Measurements from ENCODE around the gene C1QTNF9. TPM values are rescaled to one million over a fixed set of nuclear protein-coding genes. Genes with fewer than 3 reads are reported as not detected.
A peak's percentile ranks its signal among the peaks of the same experiment; 100 is the strongest.
"Not testable (repeated sequence)": the region's sequence is repeated elsewhere in the genome, so short reads cannot be mapped to it uniquely, and the experiment has no call there.

Gene C1QTNF9
- total and polyA plus RNA-seq, 5 experiments from 2014 or later: 0.26 to 0.33 TPM; not detected in 3

DNA sequence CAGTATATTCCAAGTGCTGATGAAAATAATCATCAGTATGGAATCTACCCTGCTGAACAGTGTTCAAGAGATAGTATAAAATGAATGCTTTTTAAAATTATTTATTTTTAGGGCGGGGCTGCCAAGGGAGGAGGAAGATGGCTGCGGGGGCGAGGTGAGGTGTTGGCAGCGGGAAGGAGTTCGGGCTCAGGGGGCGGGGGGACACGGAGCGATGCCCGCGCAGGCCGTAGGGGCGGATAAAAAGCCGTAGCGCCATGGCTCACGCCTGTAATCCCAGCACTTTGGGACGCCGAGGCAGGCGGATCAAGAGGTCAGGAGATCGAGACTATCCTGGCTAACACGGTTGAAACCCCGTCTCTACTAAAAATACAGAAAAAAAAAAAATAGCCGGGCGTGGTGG, 18.2 kb downstream of the C1QTNF9 start:
- DNase-seq, POLR2A ChIA-PET, ATAC-seq, H3K36me3 Mint-ChIP-seq, H3K4me1 Mint-ChIP-seq, H3K9me3 Mint-ChIP-seq: not testable (repeated sequence)
- Mint-ChIP-seq H3K27ac (peak overlapping the region in 1 of 10 donors; percentile 40), H3K27me3 (peaks cover 17 to 53% (median 36%) of the 10 kb centered on the region in 5 donors), H3K4me3 (peak overlapping the region in 3 of 10 donors; percentile 30 to 63 (median 54))

DNA sequence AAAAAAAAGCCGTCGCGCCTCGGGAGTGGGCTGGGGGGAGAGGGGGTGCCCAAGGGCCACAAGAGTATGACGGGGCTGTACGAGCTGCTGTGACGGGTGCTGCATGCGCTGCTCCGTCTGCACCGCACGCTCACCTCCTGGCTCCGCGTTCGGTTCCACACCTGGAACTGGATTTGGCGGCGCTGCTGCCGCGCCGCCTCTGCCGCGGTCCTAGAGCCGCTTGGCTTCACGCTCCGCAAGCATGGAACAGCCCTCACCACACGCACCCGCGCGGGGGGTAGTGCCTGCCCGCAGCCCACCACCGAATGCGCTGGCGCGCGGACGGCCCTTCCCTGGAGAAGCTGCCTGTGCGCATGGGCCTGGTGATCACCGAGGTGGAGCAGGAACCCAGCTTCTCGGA, 18.8 kb downstream of the C1QTNF9 start:
- Mint-ChIP-seq H3K9me3 (peaks cover 0 to 2% (median 0%) of the 10 kb centered on the region in 9 donors), H3K36me3 (peaks cover 0 to 3% (median 0%) of the 10 kb centered on the region in 3 donors), H3K4me1 (peaks cover 0 to 7% (median under 1%) of the 10 kb centered on the region in 4 donors), H3K27ac (no peak overlapping the region), H3K4me3 (peak overlapping the region in 7 of 10 donors; percentile 24 to 72 (median 56)), H3K27me3 (peaks cover 14 to 53% (median 37%) of the 10 kb centered on the region in 5 donors)
- ATAC-seq: peak; percentile 53 to 54
- DNase-seq: no peak
- POLR2A ChIA-PET: no interaction called here

DNA sequence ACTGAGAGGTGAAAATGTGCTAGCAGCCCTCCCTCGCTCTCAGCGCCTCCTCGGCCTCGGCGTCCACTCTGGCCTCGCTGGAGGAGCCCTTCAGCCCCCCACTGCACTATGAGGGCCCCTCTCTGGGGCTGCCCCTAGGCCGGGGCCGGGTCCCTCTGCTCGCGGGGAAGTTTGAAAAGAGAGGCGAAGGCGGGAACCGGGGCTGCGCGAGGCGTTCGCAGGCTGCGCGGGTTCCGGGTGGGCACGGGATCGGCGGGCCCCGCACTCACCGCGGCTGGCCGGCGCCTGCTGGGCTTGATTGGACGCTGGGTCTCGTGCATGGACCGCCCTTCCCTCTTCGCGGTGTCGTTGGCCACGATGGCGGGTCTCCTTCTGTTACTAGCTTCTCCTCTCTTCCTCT, 29.3 kb downstream of the C1QTNF9 start:
- Mint-ChIP-seq H3K36me3 (peaks cover 0 to 2% (median 0%) of the 10 kb centered on the region in 3 donors), H3K4me3 (no peak overlapping the region), H3K4me1 (peaks cover 0 to 6% (median 0%) of the 10 kb centered on the region in 4 donors), H3K27ac (no peak overlapping the region), H3K27me3 (peaks cover 0 to 10% (median 7%) of the 10 kb centered on the region in 5 donors), H3K9me3 (peaks cover 0 to 2% (median 0%) of the 10 kb centered on the region in 9 donors)
- DNase-seq (no peak), ATAC-seq (no peak)
- POLR2A ChIA-PET: no interaction called here

DNA sequence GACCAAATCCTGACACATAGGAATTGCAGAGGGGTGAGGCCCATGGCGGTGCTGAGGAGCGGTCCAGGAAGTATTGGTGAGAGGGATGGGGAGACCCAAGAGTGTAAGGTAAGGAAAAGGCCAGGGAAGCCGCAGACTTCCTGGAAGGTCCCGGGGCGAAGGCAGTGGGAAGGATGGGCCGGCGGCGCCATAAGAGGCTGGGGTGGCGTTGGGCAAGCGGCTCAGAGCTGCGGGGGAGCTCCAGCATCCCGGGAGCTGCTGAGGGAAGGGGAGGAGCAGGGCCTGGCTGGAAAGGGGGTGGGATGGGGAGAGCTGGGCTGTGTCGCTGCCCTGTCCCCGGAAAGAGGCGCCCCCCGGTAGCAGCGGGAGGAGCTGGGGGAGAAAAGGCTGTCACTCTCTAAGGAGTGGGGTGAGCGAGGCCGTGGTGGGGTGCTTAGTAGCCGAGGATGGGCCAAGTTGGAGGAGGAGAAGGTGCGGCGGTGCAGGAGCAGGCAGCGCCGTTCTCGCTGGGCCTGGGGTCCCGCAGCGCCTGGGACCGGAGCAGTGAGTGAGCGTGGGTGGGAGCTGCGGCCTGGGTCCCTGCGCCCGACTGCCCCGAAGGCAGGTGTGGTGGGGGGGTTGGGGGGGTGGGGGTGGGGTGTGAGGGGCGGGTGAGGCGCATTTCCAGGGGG, 30.7 kb downstream of the C1QTNF9 start:
- POLR2A ChIA-PET: no interaction called here
- ATAC-seq (no peak), DNase-seq (no peak)
- H3K27ac Mint-ChIP-seq: no peak overlapping the region
- no peak overlapping the region for H3K4me3 Mint-ChIP-seq
- H3K4me1 Mint-ChIP-seq: peaks cover 0 to 6% (median 0%) of the 10 kb centered on the region in 4 donors
- peaks cover 0 to 10% (median 3%) of the 10 kb centered on the region in 5 donors for H3K27me3 Mint-ChIP-seq
- H3K36me3 Mint-ChIP-seq: peaks cover 0 to 2% (median 0%) of the 10 kb centered on the region in 3 donors
- H3K9me3 Mint-ChIP-seq: peaks cover 0 to 2% (median 0%) of the 10 kb centered on the region in 9 donors

DNA sequence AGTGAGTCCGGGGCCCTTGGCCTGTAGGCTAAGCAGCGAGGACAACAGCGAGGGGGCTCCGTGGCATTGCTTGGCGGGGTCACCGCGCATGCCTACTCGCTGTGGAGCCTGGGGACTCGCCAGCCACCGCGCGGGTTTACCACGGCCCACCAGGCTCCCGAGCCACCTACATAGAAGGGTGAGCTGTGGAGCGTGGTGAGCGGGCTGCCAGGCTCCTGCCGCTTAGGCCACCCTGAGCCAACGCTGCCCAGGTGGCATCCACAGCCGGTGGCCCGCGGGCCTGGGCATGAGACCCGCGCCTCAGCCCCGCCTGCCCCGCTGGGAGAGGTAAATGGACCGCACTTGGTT, 31.2 kb downstream of the C1QTNF9 start:
- DNase-seq (no peak), ATAC-seq (no peak)
- Mint-ChIP-seq H3K36me3 (peaks cover 0 to 2% (median 0%) of the 10 kb centered on the region in 3 donors), H3K9me3 (peaks cover 0 to 2% (median 0%) of the 10 kb centered on the region in 9 donors), H3K4me3 (no peak overlapping the region), H3K4me1 (peaks cover 0 to 6% (median 0%) of the 10 kb centered on the region in 4 donors), H3K27me3 (peaks cover 0 to 10% (median 3%) of the 10 kb centered on the region in 5 donors), H3K27ac (no peak overlapping the region)
- POLR2A ChIA-PET: no interaction called here

DNA sequence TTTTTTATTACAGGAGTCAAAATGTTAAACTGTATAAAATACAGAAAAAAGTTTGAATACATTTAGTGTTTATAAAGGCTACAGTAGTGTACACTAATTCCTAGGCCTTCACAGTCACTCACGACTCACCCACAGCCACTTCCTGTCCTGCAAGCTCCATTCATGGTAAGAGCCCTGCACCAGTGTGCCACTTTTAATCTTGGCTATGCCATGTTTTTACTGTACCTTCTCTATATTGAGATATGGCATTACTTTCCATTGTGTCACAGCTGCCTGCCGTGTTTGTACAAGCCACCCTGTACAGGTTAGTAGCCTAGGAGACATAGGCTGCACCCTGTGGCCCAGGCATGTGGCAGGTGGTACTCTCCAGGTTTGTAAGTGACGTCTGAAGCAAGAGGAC, 32.1 kb downstream of the C1QTNF9 start:
- ATAC-seq (no peak), DNase-seq (no peak)
- Mint-ChIP-seq H3K36me3 (peaks cover 0 to 2% (median 0%) of the 10 kb centered on the region in 3 donors), H3K4me3 (no peak overlapping the region), H3K27me3 (peaks cover 0 to 10% (median 3%) of the 10 kb centered on the region in 5 donors), H3K9me3 (no peaks in the 10 kb centered on the region), H3K27ac (no peak overlapping the region), H3K4me1 (peaks cover 0 to 6% (median 0%) of the 10 kb centered on the region in 4 donors)
- POLR2A ChIA-PET: no interaction called here

DNA sequence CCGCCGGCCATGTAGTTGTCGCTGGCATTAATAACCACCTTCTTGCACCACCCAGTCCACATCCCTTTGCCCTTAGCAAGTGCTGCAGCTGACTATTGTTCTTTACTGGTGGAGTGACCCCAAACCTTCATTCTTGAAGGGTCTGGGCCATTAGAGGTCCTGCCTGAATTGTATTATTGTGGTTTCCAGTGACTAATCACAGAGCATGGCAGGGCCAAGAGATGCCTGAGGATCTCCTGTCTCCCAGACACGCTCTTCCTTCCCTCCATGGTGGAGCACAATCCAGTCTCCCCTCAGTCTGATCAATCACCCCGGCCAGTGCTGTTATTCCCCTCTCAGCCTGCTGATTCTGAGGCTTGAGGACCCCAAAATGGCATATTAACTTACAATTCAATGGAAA, 39.0 kb downstream of the C1QTNF9 start:
- Mint-ChIP-seq H3K4me3 (no peak overlapping the region), H3K27me3 (no peaks in the 10 kb centered on the region), H3K9me3 (no peaks in the 10 kb centered on the region), H3K4me1 (no peaks in the 10 kb centered on the region), H3K36me3 (no peaks in the 10 kb centered on the region), H3K27ac (no peak overlapping the region)
- ATAC-seq (no peak), DNase-seq (no peak)
- POLR2A ChIA-PET: no interaction called here

DNA sequence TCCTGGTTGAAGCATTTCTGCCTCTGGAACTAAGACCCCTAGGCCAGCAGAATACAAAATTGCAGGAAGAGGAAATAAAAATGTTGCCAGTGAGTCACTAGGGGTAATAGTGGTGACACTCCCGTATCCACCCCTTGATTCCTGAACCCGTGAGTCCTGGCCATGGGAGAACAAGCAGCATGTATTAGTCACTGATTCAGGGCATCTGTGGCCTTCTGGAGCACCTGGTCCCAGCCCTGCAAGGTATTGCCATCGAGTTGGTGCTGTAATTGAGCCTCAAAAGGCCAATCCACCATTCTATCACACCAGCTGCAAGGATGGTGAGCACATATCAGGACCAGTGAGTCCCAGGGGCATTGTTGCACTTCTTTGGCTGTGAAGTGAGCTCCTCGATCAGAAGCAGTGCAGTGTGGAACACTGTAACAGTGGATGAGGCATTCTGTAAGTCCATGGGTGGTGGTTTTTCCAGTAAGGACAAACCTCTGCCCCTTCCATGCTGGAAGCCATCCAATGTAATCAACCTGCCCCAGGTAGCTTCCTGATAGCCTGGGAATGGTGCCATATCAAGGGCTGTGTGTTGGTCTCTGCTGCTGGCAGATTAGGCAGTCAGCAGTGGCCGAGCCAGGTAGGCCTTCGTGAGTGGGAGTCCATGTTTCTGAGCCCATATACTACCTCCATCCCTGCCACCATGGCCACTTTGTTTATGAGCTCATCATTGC, 39.6 kb downstream of the C1QTNF9 start:
- Mint-ChIP-seq H3K27ac (no peak overlapping the region), H3K4me3 (no peak overlapping the region), H3K4me1 (no peaks in the 10 kb centered on the region), H3K9me3 (no peaks in the 10 kb centered on the region), H3K27me3 (no peaks in the 10 kb centered on the region), H3K36me3 (no peaks in the 10 kb centered on the region)
- DNase-seq: no peak
- POLR2A ChIA-PET: no interaction called here
- ATAC-seq: no peak

DNA sequence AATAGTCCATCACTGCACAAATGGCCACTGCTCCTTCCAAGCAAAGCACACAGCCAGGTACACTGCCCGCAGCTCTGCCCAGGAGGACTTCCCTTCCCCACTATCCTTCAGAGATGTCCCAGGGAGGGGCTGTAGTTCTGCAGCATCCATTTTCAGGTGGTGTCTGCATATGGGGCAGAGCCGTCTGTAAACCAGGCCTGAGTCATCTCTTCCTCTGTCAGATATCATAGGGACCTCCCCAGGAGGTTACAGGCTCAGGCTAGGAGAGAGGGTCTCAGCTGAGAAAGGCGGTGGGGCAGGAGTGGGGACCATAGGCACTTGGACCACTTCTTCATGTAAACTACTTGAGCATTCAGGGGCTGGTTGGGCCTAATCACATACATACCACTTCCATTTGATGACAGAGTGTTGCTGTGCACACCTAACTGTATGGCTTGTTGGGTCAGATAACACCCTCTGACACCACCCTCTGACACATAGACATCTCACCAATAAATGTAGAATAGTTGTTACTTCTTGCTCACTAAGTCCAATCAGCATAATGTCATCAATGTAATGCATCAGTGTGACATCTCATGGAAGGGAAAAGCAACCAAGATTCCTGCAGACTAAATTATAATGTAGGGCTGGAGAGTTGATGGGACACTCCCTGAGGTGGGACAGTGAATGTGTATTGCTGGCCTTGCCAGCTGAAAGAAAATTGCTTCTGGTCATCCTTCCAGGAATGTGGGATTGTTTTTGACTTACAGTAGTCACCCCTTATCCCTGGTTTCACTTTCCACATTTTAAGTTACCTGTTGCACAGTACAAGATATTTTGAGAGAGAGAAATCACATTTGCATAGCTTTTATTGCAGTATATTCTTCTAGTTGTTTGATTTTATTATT, 40.6 kb downstream of the C1QTNF9 start:
- not testable (repeated sequence) for H3K4me1 Mint-ChIP-seq, ATAC-seq

DNA sequence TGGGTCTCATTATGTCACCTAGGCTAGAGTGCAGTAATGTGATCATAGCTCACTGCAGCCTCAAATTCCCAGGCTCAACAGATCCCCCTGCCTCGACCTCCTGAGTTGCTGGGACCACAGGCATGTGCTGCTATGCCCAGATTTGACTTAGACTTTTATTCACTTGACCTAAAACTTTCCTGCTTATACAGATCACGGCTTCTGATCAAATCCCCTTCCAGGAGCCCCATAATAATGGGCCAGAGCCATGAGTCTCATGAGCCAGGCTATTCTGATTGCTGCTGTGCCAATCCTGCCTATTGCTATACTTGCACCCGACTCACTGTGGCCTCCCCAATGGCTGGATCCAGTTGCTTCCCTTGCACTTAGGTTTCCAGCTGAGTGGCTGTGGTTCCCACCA, 42.0 kb downstream of the C1QTNF9 start:
- H3K27ac Mint-ChIP-seq: no peak overlapping the region
- H3K27me3 Mint-ChIP-seq: no peaks in the 10 kb centered on the region
- H3K4me1 Mint-ChIP-seq: no peaks in the 10 kb centered on the region
- no peak for ATAC-seq
- no peak overlapping the region for H3K4me3 Mint-ChIP-seq
- no peak for DNase-seq
- no peaks in the 10 kb centered on the region for H3K9me3 Mint-ChIP-seq
- no peaks in the 10 kb centered on the region for H3K36me3 Mint-ChIP-seq
- POLR2A ChIA-PET: no interaction called here

More for the DNA sequence above, 40.6 kb downstream of the C1QTNF9 start:
- POLR2A ChIA-PET, DNase-seq, H3K27ac Mint-ChIP-seq, H3K27me3 Mint-ChIP-seq, H3K9me3 Mint-ChIP-seq, H3K36me3 Mint-ChIP-seq, H3K4me3 Mint-ChIP-seq: not testable (repeated sequence)

DNA sequence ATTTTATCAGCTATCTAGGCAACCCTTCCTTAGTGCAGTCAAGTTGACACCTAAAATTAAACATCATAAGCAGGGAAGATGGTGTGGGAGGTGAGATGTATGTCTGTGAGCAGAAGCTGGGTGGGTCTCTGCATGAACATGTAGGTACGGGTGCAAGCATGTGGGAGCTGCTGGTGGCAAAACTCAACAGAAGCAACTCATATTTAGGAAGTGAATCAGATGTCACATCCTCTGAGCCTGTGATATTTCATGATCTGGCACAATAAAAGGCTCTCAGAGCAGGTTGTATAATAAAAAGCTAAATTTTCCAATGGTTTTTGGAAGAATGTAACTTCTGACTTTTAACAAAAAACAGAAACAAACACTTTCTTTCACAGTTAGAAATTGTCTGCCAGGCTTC, 44.4 kb downstream of the C1QTNF9 start:
- H3K27ac Mint-ChIP-seq: no peak overlapping the region

DNA sequence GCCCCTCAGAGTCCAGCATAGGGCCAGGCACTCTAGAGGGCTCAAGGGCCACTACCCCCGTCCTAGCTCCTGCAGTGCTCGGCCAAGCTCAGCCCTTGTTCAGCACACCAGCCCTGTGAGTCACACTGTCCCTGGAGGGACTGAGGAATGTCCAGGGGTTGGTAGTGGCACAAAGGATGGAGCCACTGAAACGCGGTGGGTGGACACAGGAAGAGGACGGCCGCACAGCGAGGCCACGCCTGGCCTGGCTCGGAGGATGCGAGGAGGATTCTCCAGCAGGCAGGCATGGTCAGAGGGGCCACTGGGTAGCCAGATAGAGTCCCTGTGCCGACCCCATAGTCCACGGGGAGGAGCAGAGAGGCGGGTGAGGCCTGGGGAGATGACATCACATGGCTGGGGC, 45.7 kb downstream of the C1QTNF9 start:
- POLR2A ChIA-PET: no interaction called here
- no peak for ATAC-seq
- no peaks in the 10 kb centered on the region for H3K36me3 Mint-ChIP-seq

More for the DNA sequence above, 44.4 kb downstream of the C1QTNF9 start:
- Mint-ChIP-seq H3K36me3 (no peaks in the 10 kb centered on the region), H3K4me1 (no peaks in the 10 kb centered on the region), H3K9me3 (no peaks in the 10 kb centered on the region), H3K27me3 (no peaks in the 10 kb centered on the region), H3K4me3 (no peak overlapping the region)
- no peak for DNase-seq
- ATAC-seq: no peak
- POLR2A ChIA-PET: no interaction called here

DNA sequence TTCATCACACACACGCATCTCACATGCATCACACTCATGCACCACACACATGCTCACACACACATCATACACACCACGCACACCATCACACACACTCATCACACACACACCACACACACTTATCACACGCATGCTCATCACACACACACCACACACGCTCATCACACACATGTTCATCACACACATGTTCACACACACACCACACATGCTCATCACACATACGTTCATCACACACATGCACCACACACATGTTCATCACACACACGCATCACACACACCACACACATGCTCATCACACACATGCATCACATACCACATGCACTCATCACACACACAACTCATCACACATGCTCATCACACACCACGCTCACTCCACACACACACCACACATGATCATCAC, 46.9 kb downstream of the C1QTNF9 start:
- no peak overlapping the region for H3K4me3 Mint-ChIP-seq
- POLR2A ChIA-PET: no interaction called here
- ATAC-seq (no peak), DNase-seq (no peak)
- H3K36me3 Mint-ChIP-seq: no peaks in the 10 kb centered on the region
- no peaks in the 10 kb centered on the region for H3K4me1 Mint-ChIP-seq
- H3K27ac Mint-ChIP-seq: no peak overlapping the region
- no peaks in the 10 kb centered on the region for H3K9me3 Mint-ChIP-seq
- no peaks in the 10 kb centered on the region for H3K27me3 Mint-ChIP-seq

More for the DNA sequence above, 45.7 kb downstream of the C1QTNF9 start:
- no peak for DNase-seq
- no peaks in the 10 kb centered on the region for H3K27me3 Mint-ChIP-seq
- H3K27ac Mint-ChIP-seq: no peak overlapping the region
- H3K9me3 Mint-ChIP-seq: no peaks in the 10 kb centered on the region
- no peaks in the 10 kb centered on the region for H3K4me1 Mint-ChIP-seq
- H3K4me3 Mint-ChIP-seq: no peak overlapping the region
